MM.1S (cell line): ENCODE results near the gene FRMD1.

Source experiments
- EZH2 ChIP-seq: fragments of 300-600 bp; sonication (generic); optimal IDR thresholded peaks from 2 replicates; pipeline ENCODE3; 2017; ENCODE audit warnings: low read depth, mild to moderate bottlenecking, antibody characterized with exemption, low read length, mixed read lengths
- TF ChIP-seq, protein P1 (sequence below): fragments of 300-600 bp; sonication (generic); IDR thresholded peaks from 2 replicates; pipeline ENCODE4 v1.5.1; 2016; ENCODE audit warnings: antibody characterized with exemption, low read length, mixed read lengths

- TF ChIP-seq, protein P1, sequence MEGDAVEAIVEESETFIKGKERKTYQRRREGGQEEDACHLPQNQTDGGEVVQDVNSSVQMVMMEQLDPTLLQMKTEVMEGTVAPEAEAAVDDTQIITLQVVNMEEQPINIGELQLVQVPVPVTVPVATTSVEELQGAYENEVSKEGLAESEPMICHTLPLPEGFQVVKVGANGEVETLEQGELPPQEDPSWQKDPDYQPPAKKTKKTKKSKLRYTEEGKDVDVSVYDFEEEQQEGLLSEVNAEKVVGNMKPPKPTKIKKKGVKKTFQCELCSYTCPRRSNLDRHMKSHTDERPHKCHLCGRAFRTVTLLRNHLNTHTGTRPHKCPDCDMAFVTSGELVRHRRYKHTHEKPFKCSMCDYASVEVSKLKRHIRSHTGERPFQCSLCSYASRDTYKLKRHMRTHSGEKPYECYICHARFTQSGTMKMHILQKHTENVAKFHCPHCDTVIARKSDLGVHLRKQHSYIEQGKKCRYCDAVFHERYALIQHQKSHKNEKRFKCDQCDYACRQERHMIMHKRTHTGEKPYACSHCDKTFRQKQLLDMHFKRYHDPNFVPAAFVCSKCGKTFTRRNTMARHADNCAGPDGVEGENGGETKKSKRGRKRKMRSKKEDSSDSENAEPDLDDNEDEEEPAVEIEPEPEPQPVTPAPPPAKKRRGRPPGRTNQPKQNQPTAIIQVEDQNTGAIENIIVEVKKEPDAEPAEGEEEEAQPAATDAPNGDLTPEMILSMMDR: no peak
- no peak for TF ChIP-seq EZH2
Measured at GRCh38 chr6:168030218-168030746, 48.7 kb downstream of the FRMD1 start.
